ENCODE results near the gene BTK. TPM values are rescaled to one million over a fixed set of nuclear protein-coding genes. Genes with fewer than 3 reads are reported as not detected.

Gene BTK
- total and polyA plus RNA-seq, 9 of the 15 experiments (the other 6 are each of a cell fraction or from before 2014, with no cell fraction given): 14.9 to 93.4 (median 65.2) TPM

- TF ChIP-seq, protein P1, sequence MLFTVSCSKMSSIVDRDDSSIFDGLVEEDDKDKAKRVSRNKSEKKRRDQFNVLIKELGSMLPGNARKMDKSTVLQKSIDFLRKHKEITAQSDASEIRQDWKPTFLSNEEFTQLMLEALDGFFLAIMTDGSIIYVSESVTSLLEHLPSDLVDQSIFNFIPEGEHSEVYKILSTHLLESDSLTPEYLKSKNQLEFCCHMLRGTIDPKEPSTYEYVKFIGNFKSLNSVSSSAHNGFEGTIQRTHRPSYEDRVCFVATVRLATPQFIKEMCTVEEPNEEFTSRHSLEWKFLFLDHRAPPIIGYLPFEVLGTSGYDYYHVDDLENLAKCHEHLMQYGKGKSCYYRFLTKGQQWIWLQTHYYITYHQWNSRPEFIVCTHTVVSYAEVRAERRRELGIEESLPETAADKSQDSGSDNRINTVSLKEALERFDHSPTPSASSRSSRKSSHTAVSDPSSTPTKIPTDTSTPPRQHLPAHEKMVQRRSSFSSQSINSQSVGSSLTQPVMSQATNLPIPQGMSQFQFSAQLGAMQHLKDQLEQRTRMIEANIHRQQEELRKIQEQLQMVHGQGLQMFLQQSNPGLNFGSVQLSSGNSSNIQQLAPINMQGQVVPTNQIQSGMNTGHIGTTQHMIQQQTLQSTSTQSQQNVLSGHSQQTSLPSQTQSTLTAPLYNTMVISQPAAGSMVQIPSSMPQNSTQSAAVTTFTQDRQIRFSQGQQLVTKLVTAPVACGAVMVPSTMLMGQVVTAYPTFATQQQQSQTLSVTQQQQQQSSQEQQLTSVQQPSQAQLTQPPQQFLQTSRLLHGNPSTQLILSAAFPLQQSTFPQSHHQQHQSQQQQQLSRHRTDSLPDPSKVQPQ (CRISPR knock-in tag; IDR thresholded peaks at IDR 0.05; ENCODE audit: borderline replicate concordance): no peak
- TF ChIP-seq, protein P2, sequence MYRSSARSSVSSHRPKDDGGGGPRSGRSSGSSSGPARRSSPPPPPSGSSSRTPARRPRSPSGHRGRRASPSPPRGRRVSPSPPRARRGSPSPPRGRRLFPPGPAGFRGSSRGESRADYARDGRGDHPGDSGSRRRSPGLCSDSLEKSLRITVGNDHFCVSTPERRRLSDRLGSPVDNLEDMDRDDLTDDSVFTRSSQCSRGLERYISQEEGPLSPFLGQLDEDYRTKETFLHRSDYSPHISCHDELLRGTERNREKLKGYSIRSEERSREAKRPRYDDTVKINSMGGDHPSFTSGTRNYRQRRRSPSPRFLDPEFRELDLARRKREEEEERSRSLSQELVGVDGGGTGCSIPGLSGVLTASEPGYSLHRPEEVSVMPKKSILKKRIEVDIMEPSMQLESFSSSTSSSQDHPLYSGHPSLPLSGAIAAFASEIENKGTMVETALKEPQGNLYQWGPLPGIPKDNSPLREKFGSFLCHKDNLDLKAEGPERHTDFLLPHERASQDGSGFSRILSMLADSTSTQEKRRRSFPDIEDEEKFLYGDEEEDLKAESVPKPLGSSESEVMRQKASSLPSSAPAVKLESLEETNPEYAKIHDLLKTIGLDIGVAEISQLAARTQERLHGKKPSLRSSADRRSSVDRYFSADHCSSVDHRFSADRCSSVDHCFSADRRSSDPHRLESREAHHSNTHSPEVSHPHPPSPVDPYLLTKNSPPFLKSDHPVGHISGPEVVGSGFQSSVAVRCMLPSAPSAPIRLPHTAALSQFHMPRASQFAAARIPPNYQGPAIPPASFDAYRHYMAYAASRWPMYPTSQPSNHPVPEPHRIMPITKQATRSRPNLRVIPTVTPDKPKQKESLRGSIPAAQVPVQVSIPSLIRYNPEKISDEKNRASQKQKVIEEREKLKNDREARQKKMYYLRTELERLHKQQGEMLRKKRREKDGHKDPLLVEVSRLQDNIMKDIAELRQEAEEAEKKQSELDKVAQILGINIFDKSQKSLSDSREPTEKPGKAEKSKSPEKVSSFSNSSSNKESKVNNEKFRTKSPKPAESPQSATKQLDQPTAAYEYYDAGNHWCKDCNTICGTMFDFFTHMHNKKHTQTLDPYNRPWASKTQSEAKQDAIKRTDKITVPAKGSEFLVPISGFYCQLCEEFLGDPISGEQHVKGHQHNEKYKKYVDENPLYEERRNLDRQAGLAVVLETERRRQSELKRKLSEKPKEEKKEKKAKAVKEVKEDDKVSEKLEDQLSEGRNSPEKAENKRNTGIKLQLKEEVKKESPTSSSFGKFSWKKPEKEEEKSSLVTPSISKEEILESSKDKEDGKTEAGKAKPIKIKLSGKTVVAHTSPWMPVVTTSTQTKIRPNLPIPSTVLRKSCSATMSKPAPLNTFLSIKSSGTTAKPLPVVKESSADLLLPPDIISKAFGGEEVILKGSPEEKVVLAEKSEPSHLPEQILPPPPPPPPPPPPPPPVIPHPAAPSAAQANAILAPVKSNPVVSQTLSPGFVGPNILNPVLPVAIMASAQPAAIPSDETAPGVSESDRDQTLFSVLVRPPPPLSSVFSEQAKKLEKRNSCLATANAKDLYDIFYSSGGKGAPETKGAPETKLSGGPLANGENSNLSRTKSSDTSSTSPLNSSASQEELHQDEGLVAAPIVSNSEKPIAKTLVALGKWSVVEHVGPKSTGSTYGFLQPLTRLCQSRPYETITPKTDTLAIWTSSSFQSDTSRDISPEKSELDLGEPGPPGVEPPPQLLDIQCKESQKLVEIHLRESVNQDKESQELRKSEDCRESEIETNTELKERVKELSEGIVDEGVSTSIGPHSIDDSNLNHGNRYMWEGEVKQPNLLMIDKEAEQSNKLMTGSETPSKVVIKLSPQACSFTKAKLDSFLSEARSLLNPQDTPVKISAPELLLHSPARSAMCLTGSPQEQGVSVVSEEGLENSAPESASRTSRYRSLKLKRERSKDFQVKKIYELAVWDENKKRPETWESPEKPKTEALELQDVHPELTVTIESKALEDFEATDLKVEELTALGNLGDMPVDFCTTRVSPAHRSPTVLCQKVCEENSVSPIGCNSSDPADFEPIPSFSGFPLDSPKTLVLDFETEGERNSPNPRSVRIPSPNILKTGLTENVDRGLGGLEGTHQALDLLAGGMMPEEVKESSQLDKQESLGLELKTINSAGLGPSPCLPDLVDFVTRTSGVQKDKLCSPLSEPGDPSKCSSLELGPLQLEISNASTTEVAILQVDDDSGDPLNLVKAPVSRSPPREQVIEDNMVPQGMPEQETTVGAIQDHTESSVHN (IDR thresholded peaks at IDR 0.05; ENCODE audit: borderline replicate concordance in 1 of 2, low read depth in 1 of 2): no peak
- TF ChIP-seq GABPA (tag; conservative IDR thresholded peaks at IDR 0.05; ENCODE audit: low read depth) (peak; percentile 89), TCF7L2 (IDR thresholded peaks at IDR 0.05; ENCODE audit: low read depth, low read length) (no peak), ZBTB26 (CRISPR knock-in tag; IDR thresholded peaks at IDR 0.05) (no peak), SUPT5H (IDR thresholded peaks at IDR 0.05) (peak; percentile 91), ZNF785 (CRISPR knock-in tag; IDR thresholded peaks at IDR 0.05) (no peak), GTF2A2 (tag; IDR thresholded peaks at IDR 0.05) (no peak), ZNF41 (CRISPR knock-in tag; conservative IDR thresholded peaks at IDR 0.05) (no peak), NBN (IDR thresholded peaks at IDR 0.05; ENCODE audit: low read depth) (0 out of 2 replicates have a peak, but pooled peaks have one; percentile 62), GTF2F1 (IDR thresholded peaks at IDR 0.05; ENCODE audit: low read depth, low read length) (no peak)
- TF ChIP-seq, protein P3, sequence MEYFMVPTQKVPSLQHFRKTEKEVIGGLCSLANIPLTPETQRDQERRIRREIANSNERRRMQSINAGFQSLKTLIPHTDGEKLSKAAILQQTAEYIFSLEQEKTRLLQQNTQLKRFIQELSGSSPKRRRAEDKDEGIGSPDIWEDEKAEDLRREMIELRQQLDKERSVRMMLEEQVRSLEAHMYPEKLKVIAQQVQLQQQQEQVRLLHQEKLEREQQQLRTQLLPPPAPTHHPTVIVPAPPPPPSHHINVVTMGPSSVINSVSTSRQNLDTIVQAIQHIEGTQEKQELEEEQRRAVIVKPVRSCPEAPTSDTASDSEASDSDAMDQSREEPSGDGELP (CRISPR knock-in tag; IDR thresholded peaks at IDR 0.05; ENCODE audit: borderline replicate concordance): peak; percentile 60; the same call in 1 of the 2 replicates
Observed at GRCh38 chrX:101348452-101349192, 37.4 kb downstream of the BTK start, which contains the start of gene TIMM8A (continued).
